Measurements from ENCODE around the gene SEC24C.

- no peak for TF ChIP-seq EZH2 (IDR thresholded peaks at IDR 0.05; ENCODE audit: borderline replicate concordance, low read length)
- TF ChIP-seq CTCF (conservative IDR thresholded peaks at IDR 0.05 in 1 of 2, IDR thresholded peaks at IDR 0.05 in 1 of 2; ENCODE audit: extremely low read depth in 1 of 2, insufficient read depth in 1 of 2, low read depth in 1 of 2, low read length in 2 of 2) = no peak
Observed at GRCh38 chr10:73723516-73723915, 20.7 kb upstream of the SEC24C start.

Data from mammary epithelial cell (primary cell).